GM12864 (cell line): ENCODE data around the gene RPP14.
"Not testable (repeated sequence)": the region's sequence is repeated elsewhere in the genome, so short reads cannot be mapped to it uniquely, and the experiment has no call there.

Experiments used
- DNase-seq: peaks from one replicate; pipeline ENCODE4 v3.0.0-alpha.2; 2011; ENCODE audit warnings: low read depth
- H3K4me3 ChIP-seq: 2 replicates; pipeline ENCODE4 v1.5.1; 2011; ENCODE audit warnings: mild to moderate bottlenecking, low read depth, low read length, control low read depth
- TF ChIP-seq, protein P1 (sequence below): IDR thresholded peaks from 2 replicates; pipeline ENCODE4 v1.5.1; 2011; ENCODE audit warnings: low read depth, mild to moderate bottlenecking, moderate library complexity, low read length, control low read depth, inconsistent platforms; ENCODE audit errors: missing control alignments

Gene RPP14

GRCh38 chr3:58333206-58334012 lies 27.4 kb downstream of the RPP14 start:
- H3K4me3 ChIP-seq, result peak overlapping the region; percentile 91
- TF ChIP-seq, protein P1, sequence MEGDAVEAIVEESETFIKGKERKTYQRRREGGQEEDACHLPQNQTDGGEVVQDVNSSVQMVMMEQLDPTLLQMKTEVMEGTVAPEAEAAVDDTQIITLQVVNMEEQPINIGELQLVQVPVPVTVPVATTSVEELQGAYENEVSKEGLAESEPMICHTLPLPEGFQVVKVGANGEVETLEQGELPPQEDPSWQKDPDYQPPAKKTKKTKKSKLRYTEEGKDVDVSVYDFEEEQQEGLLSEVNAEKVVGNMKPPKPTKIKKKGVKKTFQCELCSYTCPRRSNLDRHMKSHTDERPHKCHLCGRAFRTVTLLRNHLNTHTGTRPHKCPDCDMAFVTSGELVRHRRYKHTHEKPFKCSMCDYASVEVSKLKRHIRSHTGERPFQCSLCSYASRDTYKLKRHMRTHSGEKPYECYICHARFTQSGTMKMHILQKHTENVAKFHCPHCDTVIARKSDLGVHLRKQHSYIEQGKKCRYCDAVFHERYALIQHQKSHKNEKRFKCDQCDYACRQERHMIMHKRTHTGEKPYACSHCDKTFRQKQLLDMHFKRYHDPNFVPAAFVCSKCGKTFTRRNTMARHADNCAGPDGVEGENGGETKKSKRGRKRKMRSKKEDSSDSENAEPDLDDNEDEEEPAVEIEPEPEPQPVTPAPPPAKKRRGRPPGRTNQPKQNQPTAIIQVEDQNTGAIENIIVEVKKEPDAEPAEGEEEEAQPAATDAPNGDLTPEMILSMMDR, result peak; percentile 36
- no peak for DNase-seq

DNA sequence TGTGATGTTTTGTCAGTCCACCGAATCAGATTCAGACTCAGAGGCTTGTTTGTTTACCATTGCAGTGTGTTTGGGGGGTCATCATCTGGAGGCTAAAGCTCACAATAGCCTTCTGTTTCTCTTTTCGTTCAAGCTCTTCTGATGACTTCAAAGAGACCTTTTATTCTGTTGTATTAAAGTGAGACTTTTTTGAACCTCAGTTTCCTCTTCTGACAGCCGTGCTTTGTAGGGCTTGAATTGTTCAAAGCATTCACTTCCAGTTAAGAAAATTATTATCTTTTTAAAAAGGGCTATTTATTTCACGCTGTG lies 27.9 kb downstream of the RPP14 start:
- TF ChIP-seq, protein P1, result no peak
- DNase-seq, result no peak

DNA sequence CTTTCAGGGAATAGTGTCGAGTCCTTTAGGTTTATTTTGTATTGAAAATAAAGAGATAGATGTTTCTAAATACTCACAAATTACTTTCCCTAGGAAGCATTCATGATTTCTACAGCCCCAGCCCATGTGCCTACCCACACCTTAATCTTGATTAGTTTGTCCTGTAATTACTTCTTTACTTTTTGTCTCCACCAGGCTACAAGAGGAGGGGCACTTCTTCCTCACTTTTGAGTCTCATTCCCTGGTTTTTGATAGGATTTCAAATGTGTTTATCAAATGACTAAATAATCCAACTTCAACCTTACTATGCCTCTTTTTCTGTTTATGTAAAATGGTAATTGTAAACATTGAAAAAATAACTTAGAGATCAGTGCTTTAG lies 28.4 kb downstream of the RPP14 start:
- TF ChIP-seq, protein P1, result no peak
- DNase-seq, result no peak
- H3K4me3 ChIP-seq, result no peak overlapping the region

More for the DNA sequence above, 27.9 kb downstream of the RPP14 start:
- H3K4me3 ChIP-seq, result peak overlapping the region; percentile 91

- TF ChIP-seq, protein P1, result no peak
- no peak for DNase-seq
- H3K4me3 ChIP-seq, result no peak overlapping the region
Measured at GRCh38 chr3:58335652-58335947, 29.6 kb downstream of the RPP14 start.

- H3K4me3 ChIP-seq, result no peak overlapping the region
- TF ChIP-seq, protein P1, result no peak
- no peak for DNase-seq
Measured at GRCh38 chr3:58336135-58336882, 30.3 kb downstream of the RPP14 start.

DNA sequence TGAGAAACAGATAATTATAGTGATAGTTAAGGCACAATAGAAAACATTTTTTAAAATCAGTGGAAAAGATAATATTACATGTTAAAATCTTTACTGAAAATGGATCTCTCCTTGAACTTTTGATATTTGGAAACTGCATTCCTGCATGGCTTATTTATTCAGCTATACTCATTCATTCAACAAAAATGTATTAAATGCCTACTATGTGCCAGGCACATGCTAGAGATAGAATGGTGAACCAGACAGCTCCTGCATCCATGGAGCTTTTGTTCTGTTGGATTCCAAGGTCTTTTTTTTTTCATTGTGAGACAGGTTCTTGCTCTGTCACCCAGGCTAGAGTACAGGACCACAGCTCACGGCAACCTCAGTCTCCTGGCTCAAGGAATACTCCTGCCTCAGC lies 31.1 kb downstream of the RPP14 start:
- no peak for DNase-seq
- TF ChIP-seq, protein P1, result no peak

DNA sequence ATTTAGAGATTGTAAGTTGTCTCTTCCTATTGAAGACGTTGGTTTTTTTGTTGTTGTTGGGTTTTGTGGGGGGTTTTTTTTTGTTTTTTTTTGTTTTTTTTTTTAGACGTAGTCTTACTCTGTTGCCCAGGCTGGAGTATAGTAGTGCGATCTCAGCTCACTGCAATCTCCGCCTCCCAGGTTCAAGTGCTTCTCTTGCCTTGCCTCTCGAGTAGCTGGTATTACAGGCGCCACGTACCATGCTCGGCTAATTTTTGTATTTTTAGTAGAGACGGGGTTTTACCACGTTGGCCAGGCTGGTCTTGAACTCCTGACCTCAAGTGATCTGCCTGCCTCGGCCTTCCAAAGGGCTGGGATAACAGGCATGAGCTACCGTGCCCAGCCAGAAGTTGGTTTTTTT lies 33.1 kb downstream of the RPP14 start:
- DNase-seq, H3K4me3 ChIP-seq: not testable (repeated sequence)

More for the DNA sequence above, 31.1 kb downstream of the RPP14 start:
- no peak overlapping the region for H3K4me3 ChIP-seq
